RWPE2 (cell line): Measurements from ENCODE around the gene PBX1.

ENCODE experiments used
- ATAC-seq: fragments of 200-7000 bp; cut with Tn5 transposase; 3 replicates; pipeline ENCODE4 v1.9.1; 2021; ENCODE audit warnings: low read depth
- DNase-seq: peaks from one replicate; pipeline ENCODE4 v3.0.0-alpha.2; 2020; ENCODE audit warnings: low spot score
- H3K27ac ChIP-seq: fragments of 450-650 bp; 2 replicates; pipeline ENCODE4 v1.5.1; 2017; ENCODE audit warnings: mild to moderate bottlenecking; ENCODE audit not compliant: poor library complexity, severe bottlenecking
- H3K27me3 ChIP-seq: fragments of 250-450 bp; sonication (Bioruptor Pico); 2 replicates; pipeline ENCODE4 v1.5.1; 2021; ENCODE audit warnings: mild to moderate bottlenecking, moderate library complexity; ENCODE audit not compliant: insufficient read depth, poor library complexity, severe bottlenecking
- H3K36me3 ChIP-seq: fragments of 250-450 bp; sonication (Bioruptor Pico); 2 replicates; pipeline ENCODE4 v1.5.1; 2020; ENCODE audit warnings: low read depth, mild to moderate bottlenecking, moderate library complexity
- H3K4me1 ChIP-seq: fragments of 250-450 bp; sonication (Bioruptor Pico); 2 replicates; pipeline ENCODE4 v1.5.1; 2021; ENCODE audit warnings: mild to moderate bottlenecking, moderate library complexity; ENCODE audit not compliant: insufficient read depth, poor library complexity, severe bottlenecking
- H3K4me3 ChIP-seq: fragments of 250-450 bp; sonication (Bioruptor Pico); 2 replicates; pipeline ENCODE4 v1.5.1; 2021; ENCODE audit warnings: mild to moderate bottlenecking, moderate library complexity; ENCODE audit not compliant: severe bottlenecking
- H3K9me3 ChIP-seq: fragments of 250-450 bp; sonication (Bioruptor Pico); 2 replicates; pipeline ENCODE4 v1.5.1; 2021; ENCODE audit warnings: mild to moderate bottlenecking, moderate library complexity; ENCODE audit not compliant: severe bottlenecking
- TF ChIP-seq, protein P1 (sequence below): fragments of 450-650 bp; IDR thresholded peaks from one replicate; pipeline ENCODE4 v1.5.1; 2017; ENCODE audit warnings: mild to moderate bottlenecking, moderate library complexity; ENCODE audit not compliant: poor library complexity, severe bottlenecking

PBX1 gene

DNA sequence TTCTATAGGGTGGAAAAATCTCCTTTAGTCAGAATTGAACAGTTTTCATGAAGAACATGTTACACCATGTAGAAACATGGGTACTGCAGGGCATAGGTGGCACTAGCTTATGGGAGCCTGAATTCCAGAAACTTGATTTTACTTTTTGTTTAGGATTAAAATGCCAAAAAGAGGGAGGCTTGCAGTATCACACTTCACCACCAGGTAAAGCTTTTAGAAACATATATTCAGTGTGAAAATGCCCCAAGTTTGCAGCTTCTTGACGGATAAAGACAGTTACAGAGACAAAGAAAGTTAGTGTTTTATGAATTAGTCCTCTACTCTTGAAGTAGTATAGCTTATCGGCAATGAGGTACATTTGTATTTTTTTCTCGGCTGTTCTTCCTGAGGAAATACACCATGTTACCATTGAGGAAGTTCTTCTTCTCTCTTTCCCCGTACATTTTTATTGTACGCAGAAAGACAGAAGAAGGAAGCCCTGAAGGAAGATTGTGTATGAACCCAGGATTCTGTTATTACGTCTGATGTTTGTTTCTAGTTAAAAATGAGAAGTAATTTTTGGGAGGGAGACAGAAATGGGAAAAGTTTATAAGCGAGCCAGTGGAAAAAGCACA is 66.1 kb downstream of the PBX1 start:
- Histone ChIP-seq H3K4me3 (no peak overlapping the region), H3K27ac (no peak overlapping the region), H3K4me1 (peaks cover 3% of the 10 kb centered on the region), H3K36me3 (no peaks in the 10 kb centered on the region), H3K9me3 (no peaks in the 10 kb centered on the region), H3K27me3 (no peaks in the 10 kb centered on the region)
- TF ChIP-seq, protein P1, sequence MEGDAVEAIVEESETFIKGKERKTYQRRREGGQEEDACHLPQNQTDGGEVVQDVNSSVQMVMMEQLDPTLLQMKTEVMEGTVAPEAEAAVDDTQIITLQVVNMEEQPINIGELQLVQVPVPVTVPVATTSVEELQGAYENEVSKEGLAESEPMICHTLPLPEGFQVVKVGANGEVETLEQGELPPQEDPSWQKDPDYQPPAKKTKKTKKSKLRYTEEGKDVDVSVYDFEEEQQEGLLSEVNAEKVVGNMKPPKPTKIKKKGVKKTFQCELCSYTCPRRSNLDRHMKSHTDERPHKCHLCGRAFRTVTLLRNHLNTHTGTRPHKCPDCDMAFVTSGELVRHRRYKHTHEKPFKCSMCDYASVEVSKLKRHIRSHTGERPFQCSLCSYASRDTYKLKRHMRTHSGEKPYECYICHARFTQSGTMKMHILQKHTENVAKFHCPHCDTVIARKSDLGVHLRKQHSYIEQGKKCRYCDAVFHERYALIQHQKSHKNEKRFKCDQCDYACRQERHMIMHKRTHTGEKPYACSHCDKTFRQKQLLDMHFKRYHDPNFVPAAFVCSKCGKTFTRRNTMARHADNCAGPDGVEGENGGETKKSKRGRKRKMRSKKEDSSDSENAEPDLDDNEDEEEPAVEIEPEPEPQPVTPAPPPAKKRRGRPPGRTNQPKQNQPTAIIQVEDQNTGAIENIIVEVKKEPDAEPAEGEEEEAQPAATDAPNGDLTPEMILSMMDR: peak; percentile 33
- DNase-seq: no peak
- 0 out of 3 replicates have a peak, but pooled peaks have one; percentile 31 for ATAC-seq

DNA sequence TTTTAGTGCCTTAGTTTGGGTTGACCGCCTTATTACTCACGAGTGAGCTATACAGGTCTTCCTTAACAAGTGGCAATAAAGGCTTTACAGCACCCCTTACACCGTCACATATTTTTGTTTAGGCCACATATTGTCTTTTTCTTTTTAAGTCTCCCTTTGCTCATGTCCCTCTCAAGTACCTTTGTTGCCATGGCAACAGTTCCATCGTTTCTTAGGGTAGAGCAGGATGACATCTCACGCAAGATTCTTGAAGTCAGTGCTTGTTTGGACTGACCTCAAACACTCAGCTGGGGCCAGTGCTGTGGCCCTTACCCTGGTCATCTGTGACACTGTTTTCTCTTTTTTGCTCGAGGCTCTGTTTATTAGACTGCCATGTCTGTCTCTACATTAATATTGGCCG is 69.8 kb downstream of the PBX1 start:
- no peak for DNase-seq

DNA sequence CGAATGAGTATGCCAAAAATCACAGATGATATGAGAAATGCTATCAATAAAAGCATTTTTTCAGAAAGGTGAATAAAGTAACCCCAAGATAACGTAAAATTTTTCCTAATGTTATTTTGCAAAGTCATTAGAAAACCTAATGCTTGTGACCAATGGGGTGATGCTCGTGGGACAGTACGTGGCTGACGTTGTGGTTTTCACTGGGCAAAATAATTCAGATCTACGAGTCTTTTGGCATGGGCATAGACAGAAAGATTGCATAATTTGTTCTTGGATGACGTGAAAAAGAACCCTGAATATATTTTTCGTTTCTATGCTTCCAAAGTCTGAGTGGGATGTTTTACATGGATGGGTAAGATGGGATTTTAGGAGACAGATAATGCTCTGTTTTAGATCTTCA is 71.0 kb downstream of the PBX1 start:
- H3K4me3 ChIP-seq: no peak overlapping the region
- no peaks in the 10 kb centered on the region for H3K4me1 ChIP-seq
- H3K9me3 ChIP-seq: no peaks in the 10 kb centered on the region
- DNase-seq (no peak), ATAC-seq (no peak)
- no peaks in the 10 kb centered on the region for H3K27me3 ChIP-seq
- TF ChIP-seq, protein P1: no peak
- no peak overlapping the region for H3K27ac ChIP-seq
- no peaks in the 10 kb centered on the region for H3K36me3 ChIP-seq

More for the DNA sequence above, 69.8 kb downstream of the PBX1 start:
- Histone ChIP-seq H3K4me1 (no peaks in the 10 kb centered on the region), H3K27me3 (no peaks in the 10 kb centered on the region), H3K27ac (no peak overlapping the region), H3K4me3 (no peak overlapping the region), H3K36me3 (no peaks in the 10 kb centered on the region), H3K9me3 (no peaks in the 10 kb centered on the region)
- ATAC-seq: no peak
- TF ChIP-seq, protein P1: no peak

DNA sequence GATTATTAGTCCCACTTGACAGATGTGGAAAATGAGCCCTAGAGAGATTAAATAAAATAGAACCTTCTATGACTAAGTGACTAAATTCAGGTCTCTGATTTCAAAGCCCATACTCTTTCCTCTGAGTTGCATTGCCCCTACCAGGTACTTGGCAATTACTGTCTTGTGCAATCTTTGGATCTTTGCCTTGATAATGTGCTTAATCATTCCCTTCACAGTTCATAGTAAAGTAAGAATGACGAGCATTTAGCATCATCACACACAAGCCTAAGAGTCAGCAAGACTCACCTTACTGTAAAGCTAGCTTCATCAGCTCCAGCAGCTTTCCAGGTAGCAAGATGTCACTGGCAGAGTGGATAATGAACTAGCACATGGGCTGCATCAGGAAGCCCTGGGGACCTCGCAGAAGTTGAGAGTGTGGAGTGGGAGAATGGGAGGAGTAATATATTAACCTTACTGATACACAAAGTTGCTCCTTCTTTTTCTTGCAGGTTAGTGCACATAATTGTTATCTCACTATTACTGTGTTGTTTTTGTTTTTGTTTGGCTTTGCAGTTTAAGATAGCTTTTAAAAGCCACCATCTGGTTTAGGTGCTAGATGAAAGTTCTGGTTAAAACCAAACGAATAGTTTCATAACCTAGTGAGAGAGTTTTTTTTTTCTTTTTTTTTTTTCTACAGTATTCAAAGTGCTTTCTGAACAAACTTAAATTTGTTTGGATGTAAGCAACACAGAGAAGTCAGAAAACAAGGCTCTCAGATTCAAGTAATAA is 71.8 kb downstream of the PBX1 start:
- H3K36me3 ChIP-seq: no peaks in the 10 kb centered on the region
- H3K27ac ChIP-seq: no peak overlapping the region
- ATAC-seq (peak; percentile 67), DNase-seq (no peak)
- H3K4me3 ChIP-seq: no peak overlapping the region
- H3K9me3 ChIP-seq: no peaks in the 10 kb centered on the region
- TF ChIP-seq, protein P1: no peak
- H3K27me3 ChIP-seq: no peaks in the 10 kb centered on the region
- H3K4me1 ChIP-seq: no peaks in the 10 kb centered on the region

DNA sequence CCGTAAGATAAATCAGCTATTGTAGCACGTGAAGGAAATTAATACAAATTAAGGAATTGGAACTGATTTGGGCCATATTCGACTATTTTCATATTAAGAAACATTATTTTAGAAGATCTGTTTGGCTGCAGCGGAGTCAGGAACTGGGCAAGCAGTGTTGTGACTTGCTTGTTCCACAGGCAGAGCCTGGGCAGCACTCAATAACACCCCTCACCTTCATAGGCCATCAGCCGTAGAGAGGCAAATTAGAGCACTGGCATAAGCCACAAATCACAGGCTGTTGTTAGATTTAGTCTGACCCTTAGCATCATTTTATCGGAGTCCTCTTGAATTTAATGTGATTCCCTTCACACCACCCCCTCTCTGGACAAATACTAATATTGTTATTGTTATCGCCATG is 72.8 kb downstream of the PBX1 start:
- no peaks in the 10 kb centered on the region for H3K27me3 ChIP-seq

More for the DNA sequence above, 72.8 kb downstream of the PBX1 start:
- Histone ChIP-seq H3K4me1 (no peaks in the 10 kb centered on the region), H3K4me3 (no peak overlapping the region), H3K27ac (no peak overlapping the region), H3K36me3 (no peaks in the 10 kb centered on the region), H3K9me3 (no peaks in the 10 kb centered on the region)
- DNase-seq: no peak
- TF ChIP-seq, protein P1: no peak
- ATAC-seq: no peak
